Measurements from ENCODE around the gene DMRTC2. TPM values are rescaled to one million over a fixed set of nuclear protein-coding genes. Genes with fewer than 3 reads are reported as not detected.

DMRTC2 gene
- total RNA-seq, 1 donor from 2014 or later, result not detected

- Mint-ChIP-seq H3K36me3 (ENCODE audit: low read depth, unreplicated experiment) (peaks cover 5% of the 10 kb centered on the region), H3K27ac (ENCODE audit: unreplicated experiment) (no peak overlapping the region), H3K4me3 (ENCODE audit: unreplicated experiment) (no peak overlapping the region), H3K27me3 (ENCODE audit: unreplicated experiment) (no peaks in the 10 kb centered on the region), H3K9me3 (ENCODE audit: unreplicated experiment) (no peaks in the 10 kb centered on the region), H3K4me1 (ENCODE audit: unreplicated experiment) (peaks cover 4% of the 10 kb centered on the region)
- TF ChIP-seq, protein P1, sequence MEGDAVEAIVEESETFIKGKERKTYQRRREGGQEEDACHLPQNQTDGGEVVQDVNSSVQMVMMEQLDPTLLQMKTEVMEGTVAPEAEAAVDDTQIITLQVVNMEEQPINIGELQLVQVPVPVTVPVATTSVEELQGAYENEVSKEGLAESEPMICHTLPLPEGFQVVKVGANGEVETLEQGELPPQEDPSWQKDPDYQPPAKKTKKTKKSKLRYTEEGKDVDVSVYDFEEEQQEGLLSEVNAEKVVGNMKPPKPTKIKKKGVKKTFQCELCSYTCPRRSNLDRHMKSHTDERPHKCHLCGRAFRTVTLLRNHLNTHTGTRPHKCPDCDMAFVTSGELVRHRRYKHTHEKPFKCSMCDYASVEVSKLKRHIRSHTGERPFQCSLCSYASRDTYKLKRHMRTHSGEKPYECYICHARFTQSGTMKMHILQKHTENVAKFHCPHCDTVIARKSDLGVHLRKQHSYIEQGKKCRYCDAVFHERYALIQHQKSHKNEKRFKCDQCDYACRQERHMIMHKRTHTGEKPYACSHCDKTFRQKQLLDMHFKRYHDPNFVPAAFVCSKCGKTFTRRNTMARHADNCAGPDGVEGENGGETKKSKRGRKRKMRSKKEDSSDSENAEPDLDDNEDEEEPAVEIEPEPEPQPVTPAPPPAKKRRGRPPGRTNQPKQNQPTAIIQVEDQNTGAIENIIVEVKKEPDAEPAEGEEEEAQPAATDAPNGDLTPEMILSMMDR (IDR thresholded peaks at IDR 0.05; ENCODE audit: unreplicated experiment), result no peak
- DNase-seq (ENCODE audit: low spot score), result no peak
Measured at GRCh38 chr19:41801792-41802211, 43.0 kb upstream of the DMRTC2 start.

GRCh38 chr19:41802770-41803169 is 42.1 kb upstream of the DMRTC2 start:
- H3K27me3 Mint-ChIP-seq (ENCODE audit: unreplicated experiment), result peaks cover 3% of the 10 kb centered on the region
- no peak overlapping the region for H3K4me3 Mint-ChIP-seq (ENCODE audit: unreplicated experiment)
- peaks cover 4% of the 10 kb centered on the region for H3K4me1 Mint-ChIP-seq (ENCODE audit: unreplicated experiment)
- no peaks in the 10 kb centered on the region for H3K9me3 Mint-ChIP-seq (ENCODE audit: unreplicated experiment)
- H3K27ac Mint-ChIP-seq (ENCODE audit: unreplicated experiment), result no peak overlapping the region
- H3K36me3 Mint-ChIP-seq (ENCODE audit: low read depth, unreplicated experiment), result peaks cover 5% of the 10 kb centered on the region
- no peak for DNase-seq (ENCODE audit: low spot score)
- TF ChIP-seq, protein P1 (IDR thresholded peaks at IDR 0.05; ENCODE audit: unreplicated experiment), result no peak

- no peak for DNase-seq (ENCODE audit: low spot score)
- Mint-ChIP-seq H3K9me3 (ENCODE audit: unreplicated experiment) (no peaks in the 10 kb centered on the region), H3K27ac (ENCODE audit: unreplicated experiment) (no peak overlapping the region), H3K4me1 (ENCODE audit: unreplicated experiment) (peaks cover 4% of the 10 kb centered on the region), H3K27me3 (ENCODE audit: unreplicated experiment) (peaks cover 4% of the 10 kb centered on the region), H3K4me3 (ENCODE audit: unreplicated experiment) (no peak overlapping the region), H3K36me3 (ENCODE audit: low read depth, unreplicated experiment) (peaks cover 5% of the 10 kb centered on the region)
- TF ChIP-seq, protein P1 (IDR thresholded peaks at IDR 0.05; ENCODE audit: unreplicated experiment), result no peak
Measured at GRCh38 chr19:41804336-41804735, 40.5 kb upstream of the DMRTC2 start.

DNA sequence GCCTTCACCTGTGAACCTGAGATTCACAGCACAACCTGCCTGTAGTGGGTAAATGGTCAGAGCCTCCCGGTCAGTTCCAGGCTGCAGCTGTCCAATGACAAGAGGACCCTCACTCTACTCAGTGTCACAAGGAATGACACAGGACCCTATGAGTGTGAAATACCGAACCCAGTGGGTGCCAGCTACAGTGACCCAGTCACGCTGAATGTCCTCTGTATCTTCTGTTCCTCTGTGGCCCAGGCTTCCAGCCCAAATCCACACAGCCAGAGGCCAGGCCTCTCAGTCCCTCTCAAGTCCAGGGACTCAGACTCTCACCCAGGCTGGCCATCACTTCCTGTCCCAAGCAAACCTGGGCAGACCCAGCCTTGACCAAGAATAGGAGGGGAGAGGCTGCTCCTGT is 37.7 kb upstream of the DMRTC2 start:
- no peak for DNase-seq (ENCODE audit: low spot score)
- H3K4me3 Mint-ChIP-seq (ENCODE audit: unreplicated experiment), result no peak overlapping the region
- H3K9me3 Mint-ChIP-seq (ENCODE audit: unreplicated experiment), result no peaks in the 10 kb centered on the region

More for the DNA sequence above, 37.7 kb upstream of the DMRTC2 start:
- no peaks in the 10 kb centered on the region for H3K36me3 Mint-ChIP-seq (ENCODE audit: low read depth, unreplicated experiment)
- peaks cover 4% of the 10 kb centered on the region for H3K4me1 Mint-ChIP-seq (ENCODE audit: unreplicated experiment)
- peaks cover 6% of the 10 kb centered on the region for H3K27me3 Mint-ChIP-seq (ENCODE audit: unreplicated experiment)
- no peak overlapping the region for H3K27ac Mint-ChIP-seq (ENCODE audit: unreplicated experiment)
- TF ChIP-seq, protein P1 (IDR thresholded peaks at IDR 0.05; ENCODE audit: unreplicated experiment), result no peak

Measured in endothelial cell (in vitro differentiated cells).